HG03460 (cell line): ENCODE results near the gene MAZ.
A peak's percentile ranks its signal among the peaks of the same experiment; 100 is the strongest.
"Not testable (repeated sequence)": the region's sequence is repeated elsewhere in the genome, so short reads cannot be mapped to it uniquely, and the experiment has no call there.

Experiments
- ATAC-seq: cut with Tn5 transposase; IDR thresholded peaks from one replicate; pipeline ENCODE4 v1.9.1; 2021; ENCODE audit not compliant: unreplicated experiment

Gene MAZ

GRCh38 chr16:29784157-29784556 lies 22.2 kb upstream of the MAZ start:
- ATAC-seq: no peak

GRCh38 chr16:29784901-29785500 lies 21.3 kb upstream of the MAZ start:
- no peak for ATAC-seq

- ATAC-seq: not testable (repeated sequence)
These were observed 19.2 kb upstream of the MAZ start for GRCh38 chr16:29787155-29787554.

- peak; percentile 6 for ATAC-seq
These were observed 16.6 kb upstream of the MAZ start for GRCh38 chr16:29789775-29790182.

- peak; percentile 87 for ATAC-seq
These were observed 16.0 kb upstream of the MAZ start, which contains the start of gene KIF22 for GRCh38 chr16:29790183-29790948. KIF22 (plus strand) TSS chr16:29790751; CDS start chr16:29790760, 9 bp downstream.

GRCh38 chr16:29790949-29791844 lies 15.1 kb upstream of the MAZ start:
- ATAC-seq: peak; percentile 24

- no peak for ATAC-seq
These were observed 14.2 kb upstream of the MAZ start for GRCh38 chr16:29791845-29792807.

GRCh38 chr16:29793153-29793552 lies 13.2 kb upstream of the MAZ start:
- ATAC-seq: not testable (repeated sequence)

- no peak for ATAC-seq
These were observed 12.1 kb upstream of the MAZ start for GRCh38 chr16:29794231-29794710.

- no peak for ATAC-seq
These were observed 3.9 kb upstream of the MAZ start for GRCh38 chr16:29802416-29802935.

GRCh38 chr16:29804020-29804419 lies 2.3 kb upstream of the MAZ start:
- ATAC-seq: no peak

- no peak for ATAC-seq
These were observed 1.7 kb upstream of the MAZ start for GRCh38 chr16:29804455-29805231.

GRCh38 chr16:29805232-29806098 lies 864 bp upstream of the MAZ start:
- peak; percentile 47 for ATAC-seq

- ATAC-seq: no peak
These were observed 504 bp downstream of the MAZ start for GRCh38 chr16:29806641-29807425.

GRCh38 chr16:29807426-29808218 lies 1.3 kb downstream of the MAZ start:
- peak; percentile 29 for ATAC-seq

- ATAC-seq: no peak
These were observed 2.0 kb downstream of the MAZ start for GRCh38 chr16:29808219-29808900.
